ENCODE data around the gene NLGN4Y.

NLGN4Y gene

GRCh38 chrY:14834103-14835060, 310.1 kb downstream of the NLGN4Y start:
- peak in 3 of 56 donors; percentile 0 to 2 (median 0) for DNase-seq

- DNase-seq, result no peak
These were observed 313.1 kb downstream of the NLGN4Y start for GRCh38 chrY:14837466-14837865.

GRCh38 chrY:14850734-14851133, 326.4 kb downstream of the NLGN4Y start:
- DNase-seq, result no peak

- DNase-seq, result no peak
These were observed 336.1 kb downstream of the NLGN4Y start for GRCh38 chrY:14860448-14860847.

GRCh38 chrY:14861033-14861432, 336.7 kb downstream of the NLGN4Y start:
- peak in 1 of 56 donors; percentile 0 for DNase-seq

GRCh38 chrY:14871971-14872370, 347.6 kb downstream of the NLGN4Y start:
- no peak for DNase-seq
